Measurements from ENCODE around the gene CPAMD8. TPM values are rescaled to one million over a fixed set of nuclear protein-coding genes. Genes with fewer than 3 reads are reported as not detected.
"Not testable (repeated sequence)": the region's sequence is repeated elsewhere in the genome, so short reads cannot be mapped to it uniquely, and the experiment has no call there.

Gene CPAMD8
- total RNA-seq, 1 donor from 2014 or later, result 4.9 TPM

DNA sequence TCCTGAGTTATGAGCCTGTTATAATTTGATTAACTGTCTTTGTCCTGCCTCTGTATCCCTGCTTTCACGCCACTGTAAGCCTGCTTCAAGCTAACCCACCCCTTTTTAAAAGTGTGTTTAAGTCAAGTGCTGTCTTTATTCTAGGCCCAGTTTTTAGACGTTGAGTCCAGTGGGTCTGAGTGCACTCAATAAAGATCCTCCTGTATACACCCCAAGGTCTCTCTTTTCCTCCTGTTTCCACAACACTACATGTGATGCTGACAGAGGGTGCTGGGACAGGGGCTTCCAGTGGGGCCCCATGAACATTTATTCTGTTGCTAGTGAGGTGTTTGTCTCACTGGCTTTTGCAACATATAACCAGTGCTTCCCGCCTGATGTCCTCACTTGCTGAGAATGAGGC is 144.5 kb downstream of the CPAMD8 start:
- no peak for DNase-seq (ENCODE audit: low spot score in 2 of 2)
- FAIRE-seq, result no peak

- FAIRE-seq, result no peak
- no peak for DNase-seq (ENCODE audit: low spot score in 2 of 2)
Observed at GRCh38 chr19:16880884-16881554, 145.6 kb downstream of the CPAMD8 start.

DNA sequence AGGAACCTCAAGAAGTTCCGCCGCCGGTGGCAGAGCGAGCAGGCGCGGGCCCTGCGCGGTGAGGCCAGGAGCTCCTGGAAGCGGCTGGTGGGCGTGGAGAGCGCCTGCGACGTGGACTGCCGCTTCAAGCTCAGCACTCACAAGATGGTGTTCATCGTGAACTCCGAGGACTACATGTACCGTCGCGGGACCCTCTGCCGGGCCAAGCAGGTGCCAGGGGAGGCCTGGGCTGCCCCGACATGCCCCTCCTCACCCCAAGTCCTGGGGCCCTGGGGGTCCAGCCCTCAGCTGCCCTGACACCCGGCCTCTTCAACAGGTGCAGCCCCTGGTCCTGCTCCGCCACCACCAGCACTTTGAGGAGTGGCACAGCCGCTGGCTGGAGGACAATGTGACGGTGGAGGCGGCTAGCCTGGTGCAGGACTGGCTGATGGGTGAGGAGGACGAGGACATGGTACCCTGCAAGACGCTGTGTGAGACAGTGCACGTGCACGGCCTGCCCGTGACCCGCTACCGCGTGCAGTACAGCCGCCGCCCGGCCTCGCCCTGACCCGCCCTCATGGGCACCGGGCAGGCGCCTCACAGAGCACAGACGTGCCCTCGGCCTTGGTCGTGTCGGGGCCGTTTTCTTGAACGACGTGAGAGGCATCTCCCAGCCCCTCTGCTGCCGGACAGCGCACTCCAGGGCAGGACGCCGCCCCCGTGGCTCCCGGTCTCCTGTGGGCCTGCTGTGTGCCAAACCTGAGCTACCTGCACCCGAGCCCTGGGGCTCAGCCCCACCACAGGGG is 148.2 kb downstream of the CPAMD8 start:
- no peak for DNase-seq (ENCODE audit: low spot score in 2 of 2)
- FAIRE-seq, result no peak

DNA sequence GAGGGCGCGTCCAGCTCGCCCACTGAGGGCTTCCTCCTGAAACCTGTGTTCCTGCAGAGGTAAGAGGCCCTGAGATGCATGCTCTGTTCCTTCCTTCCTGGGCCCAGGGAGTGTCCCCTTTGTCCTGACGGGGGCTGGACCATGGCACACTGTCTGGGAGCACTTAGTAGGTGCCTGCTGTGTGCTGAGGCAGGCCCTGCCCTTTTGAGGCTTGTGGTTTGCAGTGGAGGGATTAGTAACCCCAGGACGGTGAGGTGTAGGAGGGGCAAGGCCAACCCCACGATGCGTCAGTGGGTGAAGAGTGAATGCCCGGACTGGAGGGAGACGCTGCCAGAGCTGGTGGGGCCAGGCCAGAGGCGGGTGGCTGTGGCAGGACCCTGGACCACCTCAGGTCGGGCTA is 149.0 kb downstream of the CPAMD8 start:
- no peak for DNase-seq (ENCODE audit: low spot score in 2 of 2)
- FAIRE-seq, result no peak

- DNase-seq (ENCODE audit: low spot score in 2 of 2), result no peak
- FAIRE-seq, result no peak
Observed at GRCh38 chr19:16876904-16877361, 149.7 kb downstream of the CPAMD8 start.

GRCh38 chr19:16875584-16876555 is 150.7 kb downstream of the CPAMD8 start:
- DNase-seq (ENCODE audit: low spot score in 2 of 2) (no peak), FAIRE-seq (no peak)

DNA sequence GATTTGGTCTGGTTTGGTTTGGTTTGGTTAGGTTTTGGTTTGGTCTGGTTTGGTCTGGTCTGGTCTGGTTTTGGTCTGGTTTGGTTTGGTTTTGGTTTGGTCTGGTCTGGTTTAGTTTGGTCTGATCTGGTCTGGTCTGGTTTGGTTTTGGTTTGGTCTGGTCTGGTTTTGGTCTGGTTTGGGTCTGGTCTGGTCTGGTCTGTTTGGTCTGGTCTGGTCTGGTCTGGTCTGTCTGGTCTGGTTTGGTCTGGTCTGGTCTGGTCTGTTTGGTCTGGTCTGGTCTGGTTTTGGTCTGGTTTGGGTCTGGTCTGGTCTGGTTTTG is 151.7 kb downstream of the CPAMD8 start:
- not testable (repeated sequence) for DNase-seq (ENCODE audit: low spot score in 2 of 2); FAIRE-seq

GRCh38 chr19:16874250-16874977 is 152.2 kb downstream of the CPAMD8 start:
- no peak for DNase-seq (ENCODE audit: low spot score in 2 of 2)
- FAIRE-seq, result no peak

DNA sequence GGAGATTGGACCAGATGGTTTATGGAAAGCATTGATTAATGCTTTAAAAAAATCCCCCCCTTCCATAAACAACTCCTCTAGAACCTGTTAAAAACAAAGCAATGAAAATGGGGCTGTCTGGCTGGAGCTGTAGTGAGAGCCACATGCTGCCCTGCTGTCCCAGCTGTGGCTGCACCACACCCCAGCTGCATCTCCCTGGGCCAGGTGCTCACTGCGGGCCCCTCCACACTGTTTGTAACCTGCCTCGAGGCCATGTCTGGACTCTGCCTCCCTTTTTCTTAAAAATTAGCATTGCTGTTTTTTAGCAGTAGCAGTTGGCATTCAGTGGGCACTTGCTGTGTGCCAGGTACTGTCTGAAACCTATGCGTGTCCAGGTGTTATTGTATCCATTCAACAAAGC is 153.0 kb downstream of the CPAMD8 start:
- DNase-seq (ENCODE audit: low spot score in 2 of 2), result no peak
- no peak for FAIRE-seq

- DNase-seq (ENCODE audit: low spot score in 2 of 2) (no peak), FAIRE-seq (no peak)
Observed at GRCh38 chr19:16872728-16873127, 153.9 kb downstream of the CPAMD8 start.

- no peak for FAIRE-seq
- no peak for DNase-seq (ENCODE audit: low spot score in 2 of 2)
Observed at GRCh38 chr19:16871871-16872270, 154.7 kb downstream of the CPAMD8 start.

DNA sequence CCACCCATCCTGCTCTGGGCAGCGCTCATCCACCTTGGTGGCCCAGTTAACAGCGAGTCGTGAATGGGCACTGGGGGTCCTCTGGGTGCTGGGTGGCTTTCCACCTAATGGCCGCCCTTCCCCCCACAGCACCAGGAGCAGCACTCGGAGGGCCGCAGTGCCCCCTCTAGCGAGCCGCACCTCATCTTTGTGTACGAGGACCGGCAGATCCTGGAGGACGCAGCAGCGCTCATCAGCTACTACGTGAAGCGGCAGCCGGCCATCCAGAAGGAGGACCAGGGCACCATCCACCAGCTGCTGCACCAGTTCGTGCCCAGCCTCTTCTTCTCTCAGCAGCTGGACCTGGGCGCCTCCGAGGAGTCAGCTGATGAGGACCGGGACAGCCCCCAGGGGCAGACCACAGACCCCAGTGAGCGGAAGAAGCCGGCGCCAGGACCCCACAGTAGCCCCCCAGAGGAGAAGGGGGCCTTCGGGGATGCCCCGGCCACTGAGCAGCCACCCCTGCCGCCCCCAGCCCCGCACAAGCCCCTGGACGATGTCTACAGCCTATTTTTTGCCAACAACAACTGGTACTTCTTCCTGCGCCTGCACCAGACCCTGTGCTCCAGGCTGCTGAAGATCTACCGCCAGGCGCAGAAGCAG is 157.2 kb downstream of the CPAMD8 start:
- FAIRE-seq, result no peak
- DNase-seq (ENCODE audit: low spot score in 2 of 2), result no peak

DNA sequence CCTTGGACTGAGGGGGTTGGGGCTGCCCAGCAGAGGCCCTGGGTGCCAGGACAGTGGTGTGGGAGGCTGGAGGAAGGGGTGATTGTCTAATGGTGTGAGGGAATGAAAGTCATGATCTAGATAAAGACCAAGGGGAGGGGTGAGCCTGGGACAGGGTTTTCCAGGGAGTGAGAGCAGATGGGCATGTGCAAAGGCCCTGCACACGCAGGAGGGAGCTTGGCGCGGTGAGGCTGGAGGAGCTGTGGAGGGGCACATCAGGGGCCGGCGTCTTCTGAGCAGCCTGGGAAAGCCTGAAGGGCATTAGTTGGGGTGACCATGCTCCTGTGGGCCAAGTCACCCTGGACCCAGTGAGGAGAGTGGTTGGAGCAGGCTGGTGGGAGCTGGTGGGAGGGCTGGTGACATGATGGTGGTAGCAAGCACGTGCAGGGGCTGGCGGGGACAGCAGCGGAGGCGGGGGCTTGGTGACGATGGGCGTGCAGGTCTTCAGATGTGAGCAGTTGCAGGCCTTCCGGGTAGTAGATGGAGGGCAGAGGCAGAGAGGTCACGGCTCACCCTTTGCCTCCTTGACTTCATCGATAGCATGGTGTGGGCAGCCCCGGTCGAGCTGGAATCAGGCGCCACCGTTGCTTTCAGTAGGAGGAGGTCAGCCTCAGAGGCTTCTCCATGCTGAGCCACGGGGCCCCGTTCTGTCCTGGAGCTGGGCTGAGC is 158.0 kb downstream of the CPAMD8 start:
- no peak for DNase-seq (ENCODE audit: low spot score in 2 of 2)
- FAIRE-seq, result no peak

DNA sequence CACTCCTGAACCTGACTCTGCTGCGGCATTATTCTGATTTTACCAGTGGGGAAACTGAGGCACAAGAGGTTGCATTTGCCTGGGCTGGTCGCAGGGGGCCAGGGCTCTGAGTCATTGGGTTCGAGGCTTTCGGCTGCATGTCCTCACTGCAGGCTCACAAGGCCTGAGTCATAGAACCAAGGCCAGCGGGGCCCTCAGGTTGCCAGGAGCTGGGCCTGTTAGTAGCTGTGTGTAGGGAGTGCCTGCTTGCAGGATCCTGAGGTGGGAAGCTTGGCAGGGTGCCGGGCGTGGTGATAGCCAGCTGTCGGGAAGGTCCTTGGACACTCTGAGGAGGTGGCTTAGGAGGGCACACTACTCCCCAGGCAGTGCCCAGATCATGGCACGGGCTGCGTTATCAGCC is 159.4 kb downstream of the CPAMD8 start:
- DNase-seq (ENCODE audit: low spot score in 2 of 2) (no peak), FAIRE-seq (no peak)

DNA sequence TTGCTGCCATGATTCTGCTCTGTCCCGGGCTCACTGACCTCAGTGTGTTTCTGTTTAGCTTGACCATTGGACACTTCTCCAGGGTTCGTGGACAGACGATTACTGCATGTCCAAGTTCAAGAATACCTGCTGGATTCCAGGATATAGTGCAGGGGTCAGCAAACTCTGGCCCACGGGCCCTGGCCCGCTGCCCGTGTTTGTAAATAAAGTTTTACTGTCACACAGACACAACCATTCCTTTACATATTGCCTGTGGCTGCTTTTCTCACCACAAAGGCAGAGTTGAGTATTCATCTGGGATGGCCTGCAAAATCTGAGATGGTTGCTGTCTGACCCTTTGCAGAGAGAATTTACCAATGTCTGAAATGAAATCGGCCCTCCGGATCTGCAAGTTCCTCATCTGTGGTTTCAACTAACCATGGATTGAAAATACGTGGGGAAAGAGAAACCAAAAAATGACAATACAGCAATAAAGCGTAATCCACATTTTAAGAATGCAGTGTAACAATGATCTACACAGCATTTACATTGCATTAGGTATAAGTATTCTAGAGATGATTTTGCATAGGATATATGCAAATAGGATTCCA is 163.7 kb downstream of the CPAMD8 start:
- no peak for DNase-seq (ENCODE audit: low spot score in 2 of 2)
- FAIRE-seq, result no peak

GRCh38 chr19:16861834-16862233 is 164.8 kb downstream of the CPAMD8 start:
- DNase-seq (ENCODE audit: low spot score in 2 of 2) (no peak), FAIRE-seq (no peak)

DNA sequence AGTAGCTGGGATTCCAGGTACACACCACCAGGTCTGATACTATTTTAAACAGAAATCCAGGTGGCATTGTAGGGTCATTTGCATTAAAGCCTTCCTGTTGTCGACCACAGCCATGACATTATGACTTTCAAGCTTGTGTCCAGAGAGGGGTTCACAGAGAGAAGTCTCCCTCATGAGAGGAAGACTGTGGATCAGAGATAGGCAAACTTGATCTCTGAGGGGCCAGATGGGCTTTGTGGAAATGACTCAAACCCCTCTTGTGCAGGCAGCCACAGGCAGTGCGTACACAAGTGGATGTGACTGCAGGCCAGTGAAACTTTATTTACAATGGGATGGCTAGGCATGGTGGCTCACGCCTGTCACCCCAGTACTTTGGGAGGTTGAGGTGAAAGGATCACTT is 165.6 kb downstream of the CPAMD8 start:
- FAIRE-seq (no peak), DNase-seq (ENCODE audit: low spot score in 2 of 2) (no peak)

DNA sequence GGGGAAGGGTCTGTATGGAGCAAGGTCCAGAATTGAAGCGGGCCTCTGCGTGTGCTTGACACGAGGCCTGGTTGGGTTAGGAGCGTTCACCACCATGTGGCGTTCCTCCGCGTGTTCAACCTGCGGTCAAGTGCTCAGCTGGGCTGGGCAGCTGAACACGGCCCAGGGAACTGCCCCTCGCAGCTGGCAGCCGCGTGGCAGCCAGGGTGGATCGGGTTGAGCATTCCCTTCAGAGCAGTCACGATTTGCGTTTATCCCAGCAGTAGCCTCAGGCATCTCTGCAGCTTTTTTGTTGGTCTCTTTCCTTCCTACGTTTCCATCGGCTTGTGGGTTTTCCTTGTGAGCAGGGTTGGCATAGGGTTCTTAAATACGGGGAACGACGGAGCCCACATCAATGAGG is 166.5 kb downstream of the CPAMD8 start:
- FAIRE-seq (no peak), DNase-seq (ENCODE audit: low spot score in 2 of 2) (no peak)

- FAIRE-seq (no peak), DNase-seq (ENCODE audit: low spot score in 2 of 2) (no peak)
Observed at GRCh38 chr19:16859626-16860025, 167.0 kb downstream of the CPAMD8 start.
